Stimulated activated CD8-positive, alpha-beta memory T cell treated with anti-CD3 and anti-CD28 coated beads, Interleukin-15, amount 100 ng/mL, for 24 hours (primary cell): ENCODE measurements around the gene ANKS1A.

Source experiments
- DNase-seq: peaks from one replicate; pipeline ENCODE4 v3.0.0-alpha.2; 2020; ENCODE audit warnings: low read depth

The ANKS1A gene

GRCh38 chr6:35070111-35070510 is 181.1 kb downstream of the ANKS1A start:
- no peak for DNase-seq

DNA sequence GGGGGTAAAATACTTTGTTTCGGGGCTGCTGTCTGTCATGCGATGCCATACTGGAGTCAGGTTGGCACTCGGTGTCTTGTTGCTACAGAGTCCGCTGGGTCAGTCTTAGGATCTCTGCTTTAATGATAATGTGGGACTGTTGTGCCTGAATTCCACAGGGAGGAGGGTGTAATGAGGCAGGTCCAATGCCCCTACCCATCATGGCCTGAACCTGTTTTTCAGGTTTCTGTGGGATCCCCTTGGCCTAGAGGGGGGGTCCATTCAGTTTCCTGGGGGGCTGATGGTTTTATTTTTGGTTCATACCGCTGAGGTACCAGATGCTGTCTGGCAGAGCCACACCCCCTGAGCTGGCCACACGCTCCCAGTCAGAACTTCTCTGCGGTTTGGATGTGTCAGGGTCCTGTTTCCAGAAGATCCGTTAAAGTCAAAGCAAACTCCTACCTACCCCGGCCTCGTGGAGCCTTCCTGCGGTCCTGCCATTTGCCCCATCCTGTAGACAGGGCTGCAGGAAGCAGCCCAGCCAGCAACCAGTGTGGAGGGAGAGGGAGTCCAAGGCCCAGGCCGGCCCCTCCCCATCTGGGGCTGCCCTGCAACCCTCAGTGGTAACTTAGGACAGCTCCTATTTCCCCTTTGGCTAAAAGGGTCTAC is 182.4 kb downstream of the ANKS1A start:
- no peak for DNase-seq

GRCh38 chr6:35072051-35072697 is 183.1 kb downstream of the ANKS1A start:
- no peak for DNase-seq

GRCh38 chr6:35072698-35073055 is 183.6 kb downstream of the ANKS1A start:
- DNase-seq = no peak

DNA sequence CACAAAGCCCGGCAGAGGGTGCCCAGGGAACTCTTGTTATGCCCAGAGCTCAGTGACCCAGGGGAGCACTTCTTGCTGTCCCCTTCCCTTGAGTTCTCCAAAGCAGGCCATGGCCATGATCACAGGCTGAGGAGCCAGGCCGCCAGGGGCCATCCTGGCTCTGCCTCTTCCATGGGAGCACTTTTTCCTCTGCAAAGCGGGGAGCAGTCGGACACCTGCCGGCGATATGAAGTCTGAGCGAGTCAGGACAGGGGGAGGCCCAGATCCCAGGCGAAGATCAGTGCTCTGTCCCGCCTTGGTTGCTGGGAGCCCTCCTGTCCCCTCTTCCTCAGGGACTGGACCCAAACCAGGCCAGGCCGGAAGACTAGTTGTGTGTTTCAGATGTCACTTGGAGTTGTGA is 184.2 kb downstream of the ANKS1A start:
- no peak for DNase-seq

- no peak for DNase-seq
Observed at GRCh38 chr6:35073766-35074471, 184.9 kb downstream of the ANKS1A start.

- DNase-seq = no peak
Observed at GRCh38 chr6:35076997-35077712, 188.1 kb downstream of the ANKS1A start.

DNA sequence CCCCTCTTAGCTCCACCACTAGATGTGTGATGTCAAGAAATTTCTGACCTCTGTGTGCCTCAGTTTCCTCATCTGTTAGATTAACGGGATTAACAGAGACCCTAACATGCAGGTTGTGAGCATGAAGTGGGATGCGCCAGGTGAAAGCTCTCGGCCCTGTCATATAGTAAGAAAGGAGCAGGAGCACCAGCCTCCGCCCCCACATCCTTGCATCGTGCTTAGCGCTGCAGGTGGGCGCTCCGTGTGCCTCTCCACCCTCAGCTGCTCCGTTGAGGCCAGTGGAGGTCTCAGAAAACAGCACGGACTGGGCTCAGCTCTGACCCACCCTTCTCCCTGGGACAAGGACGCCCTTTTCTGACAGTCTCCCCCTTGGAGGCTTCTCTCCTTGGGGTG is 188.7 kb downstream of the ANKS1A start:
- DNase-seq = no peak

DNA sequence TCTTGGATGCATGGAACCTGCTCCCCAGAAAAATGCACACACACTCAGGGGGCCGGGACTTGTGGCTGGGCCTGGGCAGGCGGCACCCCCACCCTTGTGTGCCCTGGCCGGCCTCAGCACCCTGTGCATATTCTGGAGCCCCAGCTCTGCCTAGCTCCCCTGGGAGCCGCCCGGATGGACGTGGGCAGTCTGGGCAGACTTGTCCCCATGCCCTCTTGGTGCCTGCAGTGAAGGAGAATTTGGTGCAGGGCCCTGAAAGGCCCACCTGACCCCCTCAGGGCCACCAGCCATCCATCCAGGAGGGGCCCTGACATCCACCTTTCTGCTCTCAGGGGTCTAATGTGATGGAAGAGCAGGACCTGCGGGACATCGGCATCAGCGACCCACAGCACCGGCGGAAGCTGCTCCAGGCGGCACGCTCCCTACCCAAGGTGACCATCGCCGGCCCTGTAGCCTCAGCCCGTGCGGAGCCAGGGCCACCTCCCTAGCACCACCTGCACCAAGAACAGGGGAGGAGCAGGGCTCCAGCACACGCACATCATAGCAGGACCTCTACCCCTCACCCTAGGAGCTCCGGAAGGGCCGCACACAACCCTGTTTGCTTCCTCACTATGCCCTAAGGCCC is 189.3 kb downstream of the ANKS1A start:
- DNase-seq = no peak

- DNase-seq = no peak
Observed at GRCh38 chr6:35078896-35079295, 189.8 kb downstream of the ANKS1A start.

GRCh38 chr6:35079311-35080000 is 190.4 kb downstream of the ANKS1A start:
- no peak for DNase-seq

DNA sequence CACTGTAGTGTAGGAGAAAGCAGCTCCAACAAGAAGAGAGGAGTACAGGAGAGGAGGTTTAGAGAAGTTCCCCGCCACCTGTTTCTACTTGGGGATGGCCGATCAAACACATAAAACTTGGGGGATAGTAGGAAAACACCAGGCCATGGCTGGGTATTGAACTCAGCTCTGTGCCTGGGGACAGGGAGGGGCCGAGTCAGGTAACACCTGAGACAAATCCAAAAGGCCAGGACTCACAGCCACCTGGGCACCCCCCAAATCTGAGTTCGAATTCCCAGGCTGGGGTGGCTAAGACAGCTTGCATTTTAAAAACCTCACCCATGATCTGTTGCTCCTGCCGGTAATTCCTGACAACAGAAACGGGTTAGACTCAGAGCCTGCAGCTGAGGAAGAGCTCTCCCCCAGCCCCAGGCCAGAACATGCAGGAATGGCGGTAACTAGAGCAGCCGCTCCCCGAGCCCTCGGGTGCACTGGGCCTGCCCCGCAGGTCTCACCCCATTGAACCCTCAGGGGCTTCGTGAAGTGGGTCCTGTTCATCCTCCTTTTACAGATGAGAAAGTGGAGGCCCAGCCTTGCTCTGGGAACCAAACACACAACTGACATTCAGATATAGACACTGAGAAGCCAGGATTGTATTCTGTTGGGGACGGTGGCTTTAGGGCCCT is 191.1 kb downstream of the ANKS1A start:
- no peak for DNase-seq

DNA sequence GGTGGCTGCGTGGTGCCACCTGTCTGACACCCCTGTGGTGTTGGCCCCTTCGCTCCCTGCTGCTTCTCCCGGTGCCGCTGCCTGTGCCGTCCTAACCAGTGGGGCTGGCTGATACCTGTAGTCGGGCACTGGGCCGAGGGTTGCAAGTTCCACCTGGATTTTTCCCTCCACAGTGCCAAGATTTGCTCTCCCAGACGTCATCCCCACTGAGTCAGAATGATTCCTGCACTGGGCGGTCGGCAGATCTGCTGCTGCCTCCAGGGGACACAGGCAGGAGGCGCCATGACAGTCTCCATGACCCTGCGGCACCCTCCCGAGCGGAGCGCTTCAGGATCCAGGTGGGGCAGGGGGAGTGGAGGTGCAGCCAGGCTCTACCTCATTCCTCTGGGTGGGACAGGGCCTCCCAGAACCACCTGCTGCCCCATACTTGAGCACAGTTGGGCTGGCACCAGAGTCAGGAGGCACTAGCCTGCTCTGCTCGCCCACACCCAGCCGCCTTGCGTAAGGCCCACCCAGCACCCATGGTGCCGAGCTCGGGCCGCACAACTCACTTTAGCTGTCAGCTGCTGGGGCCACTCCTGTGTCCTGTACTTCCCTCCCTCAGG is 191.9 kb downstream of the ANKS1A start:
- DNase-seq = no peak

GRCh38 chr6:35081426-35081851 is 192.4 kb downstream of the ANKS1A start:
- DNase-seq = no peak

GRCh38 chr6:35082046-35082732 is 193.1 kb downstream of the ANKS1A start:
- DNase-seq = no peak

DNA sequence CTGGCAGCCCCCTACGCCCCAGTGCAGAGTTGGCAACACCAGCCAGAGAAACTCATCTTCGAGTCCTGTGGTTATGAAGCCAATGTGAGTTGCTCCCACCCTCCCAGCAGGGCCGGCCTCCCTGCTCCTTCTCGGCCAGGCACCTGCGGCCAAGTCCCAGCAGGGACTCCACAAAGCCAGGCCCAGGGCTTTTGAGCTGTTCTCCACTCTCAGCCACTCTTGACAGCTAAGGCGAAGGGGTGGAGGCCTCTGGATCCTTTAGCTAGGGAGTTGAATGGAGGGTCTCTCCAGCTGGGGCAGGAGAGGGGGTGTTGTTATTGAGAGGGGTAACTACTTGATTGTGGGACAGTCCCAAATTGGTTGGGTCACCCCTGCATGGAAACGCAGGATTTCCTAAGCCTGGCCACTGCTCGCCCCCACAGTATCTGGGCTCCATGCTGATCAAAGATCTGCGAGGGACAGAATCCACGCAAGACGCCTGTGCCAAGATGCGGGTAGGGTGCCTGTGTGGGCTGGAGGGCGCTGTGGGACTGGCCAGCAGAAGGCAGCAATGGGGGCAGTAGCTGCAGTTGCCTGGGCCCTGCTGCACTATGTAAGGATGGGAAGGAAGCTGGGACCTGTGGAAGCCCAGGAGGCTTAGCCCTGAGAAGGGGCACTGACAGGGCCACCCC is 193.8 kb downstream of the ANKS1A start:
- no peak for DNase-seq

DNA sequence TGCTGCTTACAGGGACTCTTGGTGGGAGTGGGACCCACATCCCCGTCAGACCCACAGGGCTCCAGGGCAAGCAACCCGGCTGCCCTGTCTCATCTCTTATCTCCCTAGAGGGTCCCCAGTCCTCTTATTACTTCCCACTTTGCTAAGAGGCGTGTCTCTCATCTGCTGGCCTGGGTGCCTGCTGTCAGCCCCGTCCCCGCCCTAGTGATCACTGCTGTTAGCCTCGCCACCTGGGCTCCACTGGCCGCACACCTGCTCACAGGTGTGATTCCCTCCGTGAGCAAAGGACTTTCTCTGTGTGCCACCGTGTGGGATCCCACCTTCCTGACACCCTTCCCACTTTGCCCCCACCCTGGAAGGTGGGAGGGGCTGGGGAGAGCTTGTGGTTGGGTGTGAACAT is 194.5 kb downstream of the ANKS1A start:
- DNase-seq = no peak

- no peak for DNase-seq
Observed at GRCh38 chr6:35084041-35084491, 195.0 kb downstream of the ANKS1A start.

DNA sequence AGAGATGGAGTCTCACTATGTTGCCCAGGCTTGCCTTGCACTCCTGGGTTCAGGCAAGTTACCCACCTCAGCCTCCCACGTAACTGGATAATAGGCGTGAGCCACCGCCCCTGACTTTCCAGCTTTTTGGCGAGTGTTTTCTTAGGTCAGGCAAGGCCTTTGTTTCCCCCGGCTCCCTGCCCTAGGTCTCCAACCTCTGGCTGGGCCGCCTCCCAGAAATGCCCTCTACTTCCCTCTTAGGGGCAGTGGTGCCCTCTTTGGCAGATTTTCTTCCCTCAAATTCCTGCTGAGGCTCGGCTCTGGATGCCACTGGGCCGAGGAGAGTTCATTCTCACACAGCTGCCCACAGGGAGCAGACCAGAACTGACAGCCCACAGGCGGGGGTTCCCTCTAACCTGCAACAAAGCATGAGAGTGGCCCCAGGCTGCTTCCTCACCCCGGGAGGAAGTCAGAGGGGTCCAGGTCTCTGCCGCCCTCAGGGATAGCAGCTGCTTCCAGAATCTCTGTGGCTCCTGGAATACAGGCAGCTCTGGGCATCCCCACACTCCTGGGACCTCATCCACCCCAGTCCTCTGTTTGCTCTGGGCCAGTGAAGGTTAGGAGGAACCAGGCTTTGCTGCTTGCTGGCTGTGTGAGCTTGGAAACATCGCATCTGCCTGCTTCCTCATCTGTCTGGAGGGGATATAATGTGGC is 195.6 kb downstream of the ANKS1A start:
- no peak for DNase-seq
